ENCODE data around the gene PARD3.

Gene PARD3

GRCh38 chr10:34476608-34477007 lies 338.5 kb downstream of the PARD3 start:
- H2AFZ ChIP-seq: no peak overlapping the region
- no peaks in the 10 kb centered on the region for H3K4me1 ChIP-seq
- no peak overlapping the region for H3K9ac ChIP-seq
- H3K36me3 ChIP-seq (ENCODE audit: control insufficient read depth, insufficient read depth, low read length): no peaks in the 10 kb centered on the region
- no peaks in the 10 kb centered on the region for H3K79me2 ChIP-seq
- no peak for TF ChIP-seq CTCF (IDR thresholded peaks at IDR 0.05)
- no peak overlapping the region for H3K4me3 ChIP-seq (ENCODE audit: low read depth, low read length)
- H3K27me3 ChIP-seq (ENCODE audit: control insufficient read depth, insufficient read depth, low read length): no peaks in the 10 kb centered on the region
- no peaks in the 10 kb centered on the region for H3K9me3 ChIP-seq (ENCODE audit: control insufficient read depth, low read length)
- H3K4me2 ChIP-seq (ENCODE audit: low read length): no peak overlapping the region
- no peak overlapping the region for H3K27ac ChIP-seq

- Histone ChIP-seq H3K4me3 (ENCODE audit: low read depth, low read length) (no peak overlapping the region), H3K27me3 (ENCODE audit: control insufficient read depth, insufficient read depth, low read length) (no peaks in the 10 kb centered on the region), H3K9me3 (ENCODE audit: control insufficient read depth, low read length) (no peaks in the 10 kb centered on the region), H3K36me3 (ENCODE audit: control insufficient read depth, insufficient read depth, low read length) (no peaks in the 10 kb centered on the region), H2AFZ (no peak overlapping the region), H3K9ac (no peak overlapping the region), H3K4me1 (no peaks in the 10 kb centered on the region), H3K4me2 (ENCODE audit: low read length) (no peak overlapping the region), H3K27ac (no peak overlapping the region), H3K79me2 (no peaks in the 10 kb centered on the region)
- no peak for TF ChIP-seq CTCF (IDR thresholded peaks at IDR 0.05)
Observed at GRCh38 chr10:34475786-34476185, 339.3 kb downstream of the PARD3 start.

GRCh38 chr10:34475274-34475646 lies 339.8 kb downstream of the PARD3 start:
- H3K4me1 ChIP-seq: no peaks in the 10 kb centered on the region
- no peak overlapping the region for H3K4me2 ChIP-seq (ENCODE audit: low read length)
- H3K27ac ChIP-seq: no peak overlapping the region
- H3K4me3 ChIP-seq (ENCODE audit: low read depth, low read length): no peak overlapping the region
- H3K9me3 ChIP-seq (ENCODE audit: control insufficient read depth, low read length): no peaks in the 10 kb centered on the region
- no peak overlapping the region for H3K9ac ChIP-seq
- TF ChIP-seq CTCF (IDR thresholded peaks at IDR 0.05): no peak
- H3K36me3 ChIP-seq (ENCODE audit: control insufficient read depth, insufficient read depth, low read length): no peaks in the 10 kb centered on the region
- no peaks in the 10 kb centered on the region for H3K79me2 ChIP-seq
- H3K27me3 ChIP-seq (ENCODE audit: control insufficient read depth, insufficient read depth, low read length): no peaks in the 10 kb centered on the region
- no peak overlapping the region for H2AFZ ChIP-seq

GRCh38 chr10:34474555-34475273 lies 340.4 kb downstream of the PARD3 start:
- Histone ChIP-seq H3K79me2 (no peaks in the 10 kb centered on the region), H2AFZ (no peak overlapping the region), H3K4me1 (no peaks in the 10 kb centered on the region), H3K27ac (no peak overlapping the region), H3K27me3 (ENCODE audit: control insufficient read depth, insufficient read depth, low read length) (no peaks in the 10 kb centered on the region), H3K9ac (no peak overlapping the region), H3K4me2 (ENCODE audit: low read length) (no peak overlapping the region), H3K4me3 (ENCODE audit: low read depth, low read length) (no peak overlapping the region), H3K36me3 (ENCODE audit: control insufficient read depth, insufficient read depth, low read length) (no peaks in the 10 kb centered on the region), H3K9me3 (ENCODE audit: control insufficient read depth, low read length) (no peaks in the 10 kb centered on the region)
- TF ChIP-seq CTCF (IDR thresholded peaks at IDR 0.05): no peak

- no peak overlapping the region for H3K4me3 ChIP-seq (ENCODE audit: low read depth, low read length)
- no peak overlapping the region for H3K27ac ChIP-seq
- no peak overlapping the region for H2AFZ ChIP-seq
- no peak for TF ChIP-seq CTCF (IDR thresholded peaks at IDR 0.05)
- no peaks in the 10 kb centered on the region for H3K36me3 ChIP-seq (ENCODE audit: control insufficient read depth, insufficient read depth, low read length)
- no peaks in the 10 kb centered on the region for H3K4me1 ChIP-seq
- H3K9me3 ChIP-seq (ENCODE audit: control insufficient read depth, low read length): no peaks in the 10 kb centered on the region
- no peak overlapping the region for H3K9ac ChIP-seq
- no peaks in the 10 kb centered on the region for H3K79me2 ChIP-seq
- H3K4me2 ChIP-seq (ENCODE audit: low read length): no peak overlapping the region
- H3K27me3 ChIP-seq (ENCODE audit: control insufficient read depth, insufficient read depth, low read length): no peaks in the 10 kb centered on the region
Observed at GRCh38 chr10:34474009-34474376, 341.1 kb downstream of the PARD3 start.

Data from parathyroid adenoma (tissue), 2 donors.